Activated effector memory CD4-positive, alpha-beta T cell treated with Interleukin-2 at 50 U/mL for 16 hours (primary cell): Measurements from ENCODE around the gene VCPKMT.
A peak's percentile ranks its signal among the peaks of the same experiment; 100 is the strongest.

ENCODE experiments used
- DNase-seq: peaks from one replicate; pipeline ENCODE4 v3.0.0-alpha.2; 2020

Gene VCPKMT

DNA sequence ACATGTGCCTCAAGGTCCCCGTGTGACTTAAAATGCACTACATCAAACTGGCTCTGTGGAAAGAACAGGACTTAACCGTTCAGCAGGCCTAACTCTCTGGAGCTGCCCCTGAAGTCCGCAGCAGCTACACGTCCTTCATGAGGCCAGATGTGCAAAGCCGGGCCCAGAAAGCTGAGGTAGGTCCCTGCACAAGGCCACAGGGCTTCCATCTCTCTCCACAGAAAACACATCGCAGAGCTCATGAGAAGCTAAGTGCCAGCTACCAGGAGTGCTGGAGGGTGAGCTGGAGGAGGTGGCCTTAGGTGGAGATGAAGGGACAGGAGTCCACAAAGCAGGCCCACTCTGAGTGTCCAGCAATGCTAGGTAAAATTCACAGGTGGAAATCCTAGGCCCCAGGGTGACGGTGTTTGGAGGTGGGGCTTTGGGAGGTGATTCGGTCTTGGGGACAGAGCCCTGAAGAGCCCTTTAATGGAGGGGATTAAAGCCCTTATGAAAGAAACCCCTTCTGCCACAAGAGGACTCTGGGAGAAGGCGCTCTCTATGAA lies 52.4 kb downstream of the VCPKMT start:
- no peak for DNase-seq

DNA sequence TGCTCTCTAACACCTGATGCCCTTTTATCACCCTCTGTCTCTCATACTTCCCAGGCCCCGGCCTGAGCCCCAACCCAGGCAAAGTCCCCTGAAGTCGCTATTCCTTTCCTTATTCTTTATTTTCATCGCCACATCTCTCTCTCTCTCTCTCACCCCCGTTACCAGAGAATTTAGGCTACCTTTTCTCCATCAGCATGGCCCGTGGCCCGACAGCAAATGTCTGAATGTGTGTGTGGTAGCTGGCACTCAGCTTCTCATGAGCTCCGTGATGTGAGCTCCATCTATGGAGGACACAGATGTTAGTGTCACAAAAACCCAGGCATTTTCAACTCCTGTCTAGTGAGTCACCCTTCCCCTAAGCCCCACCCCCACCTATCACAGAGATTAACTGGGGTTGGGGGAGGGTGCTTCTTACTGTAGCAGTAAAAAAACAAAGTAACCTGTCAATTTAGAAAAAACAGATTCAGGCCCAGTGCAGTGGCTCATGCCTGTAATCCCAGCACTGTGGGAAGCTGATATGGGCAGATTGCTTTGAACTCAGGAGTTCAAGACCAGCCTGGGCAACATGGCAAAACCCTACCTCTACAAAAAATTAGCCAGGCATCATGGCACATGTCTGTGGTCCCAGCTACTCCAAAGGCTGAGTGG lies 53.8 kb downstream of the VCPKMT start:
- DNase-seq = peak; percentile 77

DNA sequence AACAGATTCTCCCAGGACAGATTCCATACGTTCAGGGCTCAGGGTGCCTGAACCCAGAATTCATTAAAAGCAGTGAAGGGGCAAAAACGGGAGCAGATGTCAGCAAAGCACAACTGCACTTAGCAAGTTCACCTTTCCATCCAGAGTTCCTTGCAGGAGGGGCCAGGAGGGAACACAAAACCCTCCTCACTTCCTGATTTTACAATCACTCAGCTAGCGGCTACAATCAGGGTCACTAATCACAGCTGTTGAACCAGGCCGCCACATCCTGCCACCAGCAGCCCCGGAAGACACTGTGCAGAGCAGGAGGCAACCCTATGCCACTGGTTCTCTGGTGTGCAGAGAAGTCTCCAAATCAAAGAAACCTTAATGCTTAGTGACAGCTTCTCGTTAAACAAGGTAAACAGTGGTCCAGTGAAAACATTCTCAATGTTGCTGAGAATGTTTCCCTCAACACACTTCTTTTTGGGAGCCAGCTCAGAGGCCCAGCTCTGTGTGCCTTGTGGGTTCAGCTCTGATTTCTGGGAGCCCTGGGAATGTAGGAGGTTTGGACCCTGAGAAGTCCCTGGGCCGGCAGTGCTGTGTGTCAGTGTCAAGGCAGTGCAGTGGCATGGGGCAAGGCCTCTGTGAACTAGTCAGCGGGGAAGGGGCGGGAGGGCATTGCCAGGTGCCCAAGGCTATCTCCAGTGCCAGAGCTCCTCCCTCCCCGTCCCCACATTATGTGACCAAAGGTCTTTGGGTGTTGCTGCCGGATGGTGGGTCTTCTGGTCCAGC lies 54.5 kb downstream of the VCPKMT start:
- DNase-seq = peak; percentile 71

DNA sequence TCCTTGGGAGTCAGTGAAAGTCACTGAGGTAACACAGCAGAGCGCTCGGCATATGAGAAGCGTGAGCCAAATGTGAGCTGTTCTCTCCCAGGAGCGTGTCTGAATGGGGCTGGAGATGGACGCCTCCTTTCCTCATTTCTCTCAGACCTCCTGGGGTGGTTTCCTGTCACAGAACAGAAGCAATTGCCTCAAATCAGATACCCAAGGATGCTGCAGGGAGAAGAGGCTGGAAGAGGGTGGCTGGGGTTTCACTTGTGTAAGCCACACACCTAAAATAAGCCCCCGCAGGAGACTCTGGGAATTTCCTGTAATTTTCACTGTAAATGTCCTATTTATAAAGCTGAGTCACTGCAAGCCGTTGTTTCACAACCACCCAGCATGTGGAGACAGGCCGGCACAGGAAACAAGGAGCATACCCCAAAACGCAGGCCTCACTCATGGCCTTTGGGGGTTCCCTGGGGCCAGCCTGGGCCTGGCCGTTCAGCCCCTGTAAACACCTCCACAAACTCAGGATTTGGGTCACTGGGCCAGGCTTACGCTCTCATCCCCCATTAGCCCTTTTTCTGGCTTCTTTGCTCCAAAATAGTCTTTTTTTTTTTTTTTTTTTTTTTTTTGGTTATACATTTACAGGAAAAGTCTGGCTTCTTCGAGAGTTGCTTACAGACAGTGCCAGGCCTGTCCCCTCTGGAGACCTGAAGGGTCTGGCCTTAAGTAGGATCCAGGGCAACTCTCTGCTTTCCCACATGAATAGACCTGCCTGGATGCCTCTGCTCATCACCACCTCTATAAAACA lies 55.3 kb downstream of the VCPKMT start:
- DNase-seq = peak; percentile 24

DNA sequence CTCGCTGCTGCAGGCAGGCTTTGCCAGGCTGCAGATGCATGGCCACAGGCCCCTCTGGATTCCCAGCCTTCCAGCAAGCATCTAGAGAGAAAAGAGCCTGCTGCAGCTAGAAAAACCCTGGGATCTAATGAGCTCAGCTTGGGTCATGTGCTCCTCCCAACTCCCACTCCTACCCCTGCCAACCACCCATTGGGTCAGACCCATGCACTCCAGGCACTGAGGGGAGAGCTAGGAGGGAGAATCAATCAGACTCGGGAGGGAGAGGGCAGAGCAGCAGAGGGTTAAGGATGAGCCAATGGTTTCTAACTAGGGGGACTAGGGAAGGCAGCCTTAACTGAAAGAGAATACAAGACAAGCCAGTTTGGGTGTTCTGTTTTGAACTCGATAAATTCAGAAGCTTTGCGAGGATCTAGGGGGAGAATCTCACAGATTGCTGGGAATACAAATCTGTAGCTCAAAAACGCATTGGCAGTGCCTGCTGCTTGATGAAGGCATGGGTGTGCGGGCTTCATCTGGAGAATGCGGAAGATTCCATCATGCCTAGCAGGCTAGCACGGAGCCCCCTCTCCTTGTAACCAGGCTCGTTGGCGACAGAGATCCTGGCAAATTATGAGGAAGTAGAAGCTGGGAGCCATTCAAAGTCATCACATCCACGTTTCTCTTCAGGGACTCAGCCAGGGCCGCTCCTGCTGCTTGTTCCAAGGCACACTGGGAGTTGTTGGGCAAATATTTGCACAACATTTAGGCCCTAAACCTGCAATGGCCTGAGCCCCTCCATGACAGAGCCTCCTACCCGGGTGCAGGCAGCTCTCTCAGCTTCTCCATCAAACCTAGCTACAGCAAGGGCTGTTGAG lies 56.4 kb downstream of the VCPKMT start:
- no peak for DNase-seq
